NCI-H2029 treated with DMSO at 0.1 percent for 48 hours (cell line): ENCODE measurements around the gene SLC16A13.
"Not testable (repeated sequence)": the region's sequence is repeated elsewhere in the genome, so short reads cannot be mapped to it uniquely, and the experiment has no call there.

Source experiments
- DNase-seq: peaks from one replicate; lab custom pipeline; 2025; lab: John Stamatoyannopoulos, UW

Gene SLC16A13

DNA sequence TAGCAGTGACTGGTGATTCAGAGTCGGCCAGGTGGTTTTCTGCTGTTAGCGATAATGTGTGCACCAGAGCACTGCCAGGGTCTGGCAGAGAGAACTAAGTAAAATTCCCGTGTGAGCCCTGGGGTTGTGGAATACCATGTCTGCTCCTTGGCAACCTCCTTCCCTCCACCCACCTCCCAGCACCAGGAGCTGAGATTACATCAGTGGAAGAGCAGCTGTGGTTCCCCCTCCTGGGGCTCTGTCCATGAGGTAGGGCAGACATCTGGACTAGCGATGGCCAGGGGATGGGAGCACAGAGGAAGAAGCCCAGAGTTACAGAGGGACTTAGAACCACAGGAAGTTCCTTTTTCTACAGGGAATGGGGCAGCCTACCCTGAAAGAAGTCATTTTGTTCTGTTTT is 28.4 kb downstream of the SLC16A13 start:
- DNase-seq = no peak

DNA sequence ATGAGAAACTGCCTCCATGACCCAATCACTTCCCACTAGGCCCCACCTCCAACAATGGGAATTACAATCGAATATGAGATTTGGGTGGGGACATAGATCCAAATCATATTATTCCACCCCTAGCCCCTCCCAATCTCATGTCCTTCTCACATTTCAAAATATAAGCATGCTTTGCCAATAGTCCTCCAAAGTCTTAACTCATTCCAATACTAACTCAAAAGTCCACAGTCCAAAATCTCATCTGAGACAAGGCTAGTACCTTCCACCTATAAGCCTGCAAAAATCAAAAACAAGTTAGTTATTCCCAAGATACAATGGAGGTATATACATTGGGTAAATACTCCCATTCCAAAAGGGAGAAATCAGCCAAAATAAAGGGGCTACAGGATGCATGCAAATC is 31.4 kb downstream of the SLC16A13 start:
- DNase-seq = no peak

DNA sequence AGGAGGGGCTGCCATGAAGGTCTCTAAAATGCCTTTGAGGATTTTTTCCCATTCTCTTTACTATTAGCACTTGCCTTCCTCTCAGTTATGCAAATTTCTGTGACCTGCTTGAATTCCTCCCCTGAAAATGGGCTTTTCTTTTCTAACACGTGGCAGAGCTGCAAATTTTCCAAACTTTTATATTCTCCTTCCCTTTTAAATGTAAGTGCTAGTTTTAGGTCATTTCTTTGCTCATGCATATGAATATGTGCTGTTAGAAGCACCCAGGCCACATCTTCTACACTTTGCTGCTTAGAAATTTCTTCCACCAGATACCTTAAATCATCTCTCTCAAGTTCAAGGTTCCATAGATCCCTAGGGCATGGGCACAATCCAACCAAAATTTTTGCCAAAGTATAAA is 32.5 kb downstream of the SLC16A13 start:
- no peak for DNase-seq

DNA sequence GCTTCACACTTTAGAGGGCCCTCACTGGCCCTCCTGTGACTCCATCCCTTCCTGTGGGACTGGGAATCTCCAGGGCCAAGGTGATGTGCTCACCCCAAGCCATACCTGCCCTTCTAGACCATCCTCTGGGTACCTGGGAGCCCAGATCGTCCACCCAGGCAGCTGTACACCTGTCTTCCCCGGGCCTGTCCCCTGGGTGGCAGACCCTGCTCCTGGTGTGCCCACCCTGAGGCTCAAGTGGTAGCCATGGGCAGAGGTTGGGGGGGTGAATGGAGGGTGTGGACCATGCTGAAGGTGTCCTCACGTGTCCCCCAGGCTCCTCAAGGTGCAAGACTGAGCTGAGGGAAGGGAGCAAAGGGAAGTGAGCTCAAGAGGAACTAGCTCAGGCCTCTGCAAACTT is 34.9 kb downstream of the SLC16A13 start:
- no peak for DNase-seq

DNA sequence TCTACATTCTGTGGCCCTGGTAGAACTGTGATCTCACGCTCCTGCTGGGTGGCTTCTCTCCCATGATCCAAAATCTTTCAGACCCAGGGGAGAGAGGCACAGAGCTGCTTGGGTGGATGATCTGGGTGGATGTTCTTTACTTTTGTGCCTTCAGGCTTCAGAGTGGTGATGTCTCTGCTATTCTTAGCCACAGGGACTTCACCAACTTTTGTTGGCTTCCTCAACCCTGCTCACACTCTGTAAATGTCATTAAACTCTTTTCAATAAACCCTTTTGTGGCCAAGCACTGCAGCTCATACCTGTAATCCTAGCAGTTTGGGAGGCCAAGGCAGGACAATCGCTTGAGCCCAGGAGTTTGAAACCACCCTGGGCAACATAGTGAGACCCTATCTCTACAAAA is 36.6 kb downstream of the SLC16A13 start:
- no peak for DNase-seq

DNA sequence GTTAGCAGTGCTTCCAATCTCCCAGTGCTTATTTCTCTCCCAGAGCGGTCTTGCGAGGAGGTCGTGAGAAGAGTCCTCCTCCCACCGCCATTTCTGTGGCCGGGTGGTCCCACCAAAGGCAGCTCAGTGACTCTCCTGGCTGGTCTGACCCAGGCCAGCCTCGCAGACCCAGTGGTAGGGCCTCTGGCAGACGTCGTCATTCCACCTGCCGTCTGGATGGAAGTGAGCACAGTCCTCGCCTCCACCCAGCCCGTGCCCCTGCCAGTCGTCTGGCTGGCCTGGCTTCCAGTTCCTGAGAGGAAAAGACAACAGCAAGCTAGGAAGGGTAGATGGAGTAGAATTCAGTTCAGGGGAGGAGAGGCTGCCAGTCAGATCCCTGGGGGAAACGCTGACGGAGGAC is 39.1 kb downstream of the SLC16A13 start:
- DNase-seq = no peak

DNA sequence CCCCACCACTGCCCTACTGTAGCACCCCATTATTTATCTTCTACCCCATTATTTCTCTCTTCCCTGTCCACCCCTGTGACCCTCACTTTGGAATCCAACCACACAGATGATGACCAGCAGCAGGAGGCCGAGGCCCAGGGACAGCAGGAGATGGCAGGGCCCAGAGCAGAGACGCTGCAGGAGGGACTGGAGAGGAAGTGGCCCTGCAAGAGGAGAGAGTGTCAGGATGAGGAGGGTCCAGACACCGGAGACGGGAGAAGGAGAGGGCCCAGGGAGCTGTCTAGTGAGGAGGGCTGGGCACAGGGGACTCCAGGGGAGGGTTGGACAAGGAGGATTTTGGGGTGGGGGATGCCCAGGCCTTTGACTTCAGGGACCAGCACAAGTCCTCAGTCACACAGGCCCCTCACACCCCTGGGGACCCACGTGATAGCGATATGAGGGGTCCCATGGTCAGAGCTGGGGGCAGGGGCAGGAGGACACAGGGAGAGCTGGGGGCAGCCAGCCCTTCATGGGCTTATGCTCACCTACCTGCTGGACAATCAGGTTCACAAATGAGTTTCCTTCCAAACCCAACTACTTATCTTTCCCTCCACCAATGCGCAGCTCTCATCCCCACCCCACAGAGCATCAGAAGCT is 42.2 kb downstream of the SLC16A13 start:
- no peak for DNase-seq

DNA sequence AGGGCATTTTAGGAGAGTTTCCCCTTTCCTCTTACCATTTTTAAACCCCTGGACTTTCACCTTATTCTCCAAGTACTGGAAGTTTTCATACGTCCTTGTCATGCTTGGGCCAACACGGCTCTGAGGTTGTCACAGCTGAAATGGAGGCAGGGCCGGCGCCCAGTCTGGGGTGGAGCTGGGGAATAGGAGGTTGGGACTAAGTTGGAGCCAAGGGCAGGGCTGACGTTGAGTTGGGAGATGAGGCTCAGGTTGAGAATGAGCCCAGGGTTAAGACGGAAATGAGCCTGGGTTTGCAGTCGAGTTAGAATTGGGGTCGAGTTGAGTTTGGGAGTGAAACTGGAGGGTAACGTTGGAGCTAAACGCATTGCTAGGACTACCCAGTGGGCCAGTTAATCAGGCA is 42.9 kb downstream of the SLC16A13 start:
- DNase-seq = no peak

DNA sequence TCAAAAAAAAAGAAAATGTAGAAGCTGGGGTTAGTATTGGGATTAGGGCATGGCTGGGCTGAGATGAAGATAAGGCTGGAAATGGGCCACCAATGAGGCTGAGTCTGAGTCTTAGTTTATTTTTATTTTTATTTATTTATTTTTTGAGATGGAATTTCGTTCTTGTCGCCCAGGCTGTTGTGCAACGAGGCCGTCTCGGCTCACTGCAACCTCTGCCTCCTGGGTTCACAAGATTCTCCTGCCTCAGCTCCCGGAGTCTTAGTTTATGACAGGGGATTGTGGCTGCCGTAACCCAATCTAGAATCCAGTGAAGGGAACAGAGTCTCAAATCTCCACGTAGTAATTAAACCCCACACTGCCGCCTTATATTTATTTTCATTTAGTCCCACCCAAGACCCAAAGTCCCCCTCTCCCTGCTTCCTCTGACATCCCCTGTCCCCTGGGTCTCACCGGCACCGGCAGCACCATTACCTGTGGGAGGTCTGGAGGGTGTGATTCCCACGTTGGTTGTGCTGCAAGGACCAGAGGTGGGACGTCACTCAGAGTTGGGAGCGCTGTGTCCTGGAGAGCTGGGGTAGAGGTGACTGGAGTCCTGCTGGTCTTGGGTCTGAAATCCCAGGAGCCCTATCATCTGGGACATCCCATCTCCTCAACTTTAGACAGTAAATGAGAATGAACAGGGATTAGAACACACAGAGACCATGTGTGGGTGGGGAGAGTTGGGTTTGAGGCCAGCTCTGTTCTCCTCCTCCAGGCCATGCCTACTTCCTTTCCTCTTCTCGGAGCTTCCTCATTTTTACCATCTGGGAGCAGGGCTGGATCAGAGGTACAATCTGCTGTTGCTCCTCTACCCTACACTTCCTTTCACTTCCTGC is 44.0 kb downstream of the SLC16A13 start, which contains the start of gene CLEC10A:
CLEC10A (minus strand) TSS at position 671 of the 875 bp plus-strand sequence. CDS start 1,439 bp downstream, outside the sequence.
- no peak for DNase-seq

DNA sequence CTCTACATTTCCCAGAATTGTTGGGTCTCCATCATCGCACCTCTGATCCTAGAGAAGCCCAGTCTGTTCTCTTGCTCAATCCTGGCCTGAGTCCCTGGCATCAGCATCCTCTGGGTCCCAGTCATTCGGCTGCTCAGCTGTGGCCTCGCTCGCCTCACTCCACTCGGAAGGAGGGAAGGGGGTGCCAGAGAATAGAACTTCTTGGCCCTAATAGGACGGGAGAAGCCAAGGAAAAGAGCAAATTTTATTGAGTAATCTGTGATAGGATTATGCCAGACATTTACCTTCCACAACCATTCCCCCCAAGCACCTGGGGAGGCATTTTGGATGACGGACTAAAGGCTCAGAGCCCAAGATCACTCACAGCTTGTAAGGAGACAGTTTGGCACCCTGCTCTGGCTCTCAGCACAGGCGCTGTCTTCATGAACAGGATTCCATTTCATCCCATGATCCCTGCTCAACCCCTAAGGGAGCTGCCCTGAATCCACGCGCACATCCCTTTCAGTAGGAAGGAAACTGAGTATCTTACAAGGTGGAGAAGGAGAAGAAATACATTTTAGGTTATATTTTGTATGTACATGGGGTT is 44.7 kb downstream of the SLC16A13 start:
- no peak for DNase-seq

DNA sequence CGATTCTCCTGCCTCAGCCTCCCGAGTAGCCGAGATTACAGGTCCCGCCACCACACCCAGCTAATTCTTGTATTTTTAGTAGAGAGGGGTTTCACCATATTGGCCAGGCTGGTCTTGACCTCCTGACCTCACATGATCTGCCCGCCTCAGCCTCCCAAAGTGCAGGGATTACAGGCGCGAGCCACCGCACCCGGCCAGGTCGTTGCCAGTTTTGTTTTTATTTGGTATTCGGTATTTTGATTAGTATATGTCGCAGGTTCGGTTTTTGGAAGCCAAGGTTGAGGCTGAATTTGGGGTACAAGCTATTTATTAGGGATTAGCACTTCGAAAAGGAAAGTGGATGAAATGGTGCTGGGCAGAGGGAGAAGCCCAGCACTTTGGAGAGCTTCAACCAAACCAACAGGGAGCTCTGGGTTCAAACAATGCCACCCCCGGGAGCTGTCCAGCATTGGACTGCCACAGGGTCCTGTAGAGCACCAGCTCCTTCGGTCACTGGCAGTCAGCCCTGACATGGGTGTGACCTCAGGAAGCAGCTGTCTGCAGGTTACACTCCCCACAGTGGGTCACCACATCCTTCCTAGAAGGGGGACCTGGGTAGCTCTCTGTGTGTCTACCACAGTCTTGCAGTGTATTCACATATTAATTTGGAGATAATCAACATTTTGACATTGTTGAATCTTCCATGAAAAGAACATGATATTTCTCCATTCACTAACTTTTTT is 45.7 kb downstream of the SLC16A13 start:
- DNase-seq = no peak

DNA sequence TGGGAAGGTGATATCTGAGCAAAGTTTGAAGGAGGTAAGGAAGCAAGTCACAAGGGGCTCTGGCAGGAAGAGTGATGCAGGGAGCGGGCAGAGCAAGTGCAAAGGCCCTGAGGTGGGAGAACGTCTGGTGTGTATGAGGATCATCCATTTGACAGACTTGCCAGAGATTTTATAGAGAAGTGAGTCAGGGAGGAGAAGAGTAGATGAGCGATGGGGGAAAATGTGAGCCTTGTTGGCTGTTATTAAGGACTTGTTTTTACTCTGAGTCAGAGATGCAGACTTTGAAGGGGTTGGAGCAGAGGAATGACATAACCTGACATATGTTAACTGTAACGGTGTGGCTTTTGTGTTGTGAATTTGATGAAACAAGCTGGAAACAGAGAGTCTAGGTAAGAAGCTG is 47.8 kb downstream of the SLC16A13 start:
- no peak for DNase-seq

DNA sequence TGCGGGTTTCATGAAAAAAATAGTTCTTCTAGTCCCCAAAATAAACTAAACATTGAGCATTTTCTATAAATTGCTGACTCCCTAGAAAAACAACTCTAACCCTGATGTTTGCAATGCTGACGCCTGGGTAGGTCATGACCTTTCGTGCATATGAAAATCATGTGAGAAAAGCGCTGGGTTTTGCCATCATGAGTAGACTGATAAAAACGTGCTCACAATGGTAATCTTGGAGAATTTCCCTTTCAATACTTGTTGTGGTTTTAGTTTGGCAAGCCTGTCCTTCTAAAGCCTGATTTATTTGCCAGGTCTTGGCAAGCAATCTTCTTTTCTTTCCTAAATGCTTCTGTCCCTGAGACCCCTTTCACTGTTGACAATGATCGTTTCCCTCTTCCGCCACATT is 48.3 kb downstream of the SLC16A13 start:
- DNase-seq = no peak

DNA sequence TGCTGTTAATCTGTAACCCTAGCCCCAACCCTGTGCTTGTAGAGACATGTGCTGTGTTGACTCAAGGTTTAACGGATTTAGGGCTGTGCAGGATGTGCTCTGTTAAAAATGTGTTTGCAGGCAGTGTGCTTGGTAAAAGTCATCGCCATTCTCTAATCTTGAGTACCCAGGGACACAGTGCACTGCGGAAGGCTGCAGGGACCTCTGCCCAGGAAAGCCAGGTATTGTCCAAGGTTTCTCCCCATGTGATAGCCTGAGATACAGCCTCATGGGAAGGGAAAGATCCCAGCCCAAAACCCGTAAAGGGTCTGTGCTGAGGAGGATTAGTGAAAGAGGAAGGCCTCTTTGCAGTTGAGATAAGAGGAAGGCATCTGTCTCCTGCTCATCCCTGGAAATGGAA is 52.6 kb downstream of the SLC16A13 start:
- not testable (repeated sequence) for DNase-seq

DNA sequence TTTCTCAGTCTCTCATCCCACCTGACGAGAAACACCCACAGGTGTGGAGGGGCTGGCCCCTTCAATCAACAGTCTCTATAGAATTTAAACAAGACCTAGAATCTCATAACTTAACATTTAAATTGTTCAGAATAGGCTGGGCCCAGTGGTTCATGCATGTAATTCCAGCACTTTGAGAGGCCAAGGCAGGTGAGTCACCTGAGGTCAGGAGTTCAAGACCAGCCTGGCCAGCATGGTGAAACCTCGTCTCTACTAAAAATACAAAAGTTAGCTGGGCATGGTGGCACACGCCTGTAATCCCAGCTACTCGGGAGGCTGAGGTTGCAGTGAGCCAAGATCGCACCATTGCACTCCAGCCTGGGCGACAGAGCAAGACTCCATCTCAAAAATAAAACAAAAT is 53.8 kb downstream of the SLC16A13 start:
- not testable (repeated sequence) for DNase-seq
